Mesenchymal stem cell (in vitro differentiated cells and primary cell): ENCODE data around the gene PKNOX1.

Experiments used
- DNase-seq: peaks from one replicate; pipeline ENCODE4 v3.0.0-alpha.2; 2013
- H2AFZ ChIP-seq: one replicate; pipeline ENCODE4 v1.6.1; 2013; ENCODE audit warnings: low read depth, mild to moderate bottlenecking, control low read depth, inconsistent platforms, low read length, moderate library complexity
- H2AK5ac ChIP-seq: 2 replicates; pipeline ENCODE4 v1.6.1; 2013; ENCODE audit warnings: low read length, moderate library complexity, mild to moderate bottlenecking, inconsistent platforms; ENCODE audit not compliant: severe bottlenecking
- H2BK120ac ChIP-seq: one replicate; pipeline ENCODE4 v1.6.1; 2013; ENCODE audit warnings: low read depth, mild to moderate bottlenecking, inconsistent platforms, low read length, moderate library complexity
- H2BK12ac ChIP-seq, 2 experiments: one replicate each; pipeline ENCODE4 v1.6.1; 2013; ENCODE audit warnings: inconsistent platforms in 2 of 2, low read length in 2 of 2, mild to moderate bottlenecking in 2 of 2, moderate library complexity in 2 of 2, control low read depth in 1 of 2
- H2BK15ac ChIP-seq: one replicate; pipeline ENCODE4 v1.6.1; 2013; ENCODE audit warnings: mild to moderate bottlenecking, low read depth, inconsistent platforms; ENCODE audit not compliant: poor library complexity, severe bottlenecking
- H2BK5ac ChIP-seq: 2 replicates; pipeline ENCODE4 v1.6.1; 2013; ENCODE audit warnings: low read depth, mild to moderate bottlenecking, low read length, control low read depth, inconsistent platforms; ENCODE audit not compliant: poor library complexity, severe bottlenecking
- H3K14ac ChIP-seq, 2 experiments: one replicate each; pipeline ENCODE4 v1.6.1; 2013; ENCODE audit warnings: inconsistent platforms in 2 of 2, low read length in 2 of 2, control low read depth in 1 of 2, mild to moderate bottlenecking in 1 of 2, moderate library complexity in 1 of 2
- H3K18ac ChIP-seq, 2 experiments: one replicate each; pipeline ENCODE4 v1.6.1; 2013; ENCODE audit warnings: inconsistent platforms in 2 of 2, low read length in 2 of 2, control low read depth in 1 of 2, low read depth in 1 of 2, mild to moderate bottlenecking in 1 of 2
- H3K23ac ChIP-seq, 2 experiments: one replicate each; pipeline ENCODE4 v1.6.1; 2013; ENCODE audit warnings: inconsistent platforms in 2 of 2, low read length in 2 of 2, mild to moderate bottlenecking in 2 of 2, moderate library complexity in 2 of 2, control low read depth in 1 of 2
- H3K27ac ChIP-seq: 2 replicates; pipeline ENCODE4 v1.5.1; 2013; ENCODE audit warnings: mild to moderate bottlenecking, moderate library complexity, low read length, control low read depth, inconsistent platforms; ENCODE audit not compliant: poor library complexity, severe bottlenecking
- H3K27me3 ChIP-seq, 2 experiments: 2 replicates each; pipeline versions ENCODE4 v1.6.1 to v1.7.0; 2013; ENCODE audit warnings: low read length in 2 of 2, mild to moderate bottlenecking in 2 of 2, moderate library complexity in 2 of 2, control low read depth in 1 of 2, inconsistent platforms in 1 of 2; ENCODE audit not compliant: control insufficient read depth in 1 of 2, insufficient read depth in 1 of 2
- H3K36me3 ChIP-seq, 2 experiments: 2 replicates each; pipeline versions ENCODE4 v1.6.1 to v1.7.0; 2013; ENCODE audit warnings: low read length in 2 of 2, control low read depth in 1 of 2, inconsistent platforms in 1 of 2, low read depth in 1 of 2, mild to moderate bottlenecking in 1 of 2; ENCODE audit not compliant: insufficient read depth in 2 of 2, control insufficient read depth in 1 of 2
- H3K4ac ChIP-seq, 2 experiments: one replicate each; pipeline ENCODE4 v1.6.1; 2013; ENCODE audit warnings: inconsistent platforms in 2 of 2, low read length in 2 of 2, mild to moderate bottlenecking in 2 of 2, moderate library complexity in 2 of 2, control low read depth in 1 of 2, low read depth in 1 of 2
- H3K4me1 ChIP-seq: 2 replicates; pipeline ENCODE4 v1.6.1; 2013; ENCODE audit warnings: low read depth, low read length, control low read depth; ENCODE audit not compliant: control insufficient read depth, insufficient read depth
- H3K4me2 ChIP-seq: 2 replicates; pipeline ENCODE4 v1.6.1; 2013; ENCODE audit warnings: low read length, mild to moderate bottlenecking, inconsistent platforms; ENCODE audit not compliant: poor library complexity, severe bottlenecking
- H3K4me3 ChIP-seq, 2 experiments: 2 replicates each; pipeline versions ENCODE4 v1.5.1 to v1.7.0; 2013; ENCODE audit warnings: low read length in 2 of 2, mild to moderate bottlenecking in 2 of 2, control low read depth in 1 of 2, low read depth in 1 of 2; ENCODE audit not compliant: insufficient read depth in 1 of 2
- H3K79me1 ChIP-seq: replicated peaks from 2 replicates; pipeline ENCODE4 v1.6.1; 2013; ENCODE audit warnings: mild to moderate bottlenecking, control low read depth, low read length, inconsistent platforms; ENCODE audit not compliant: poor library complexity, severe bottlenecking
- H3K9ac ChIP-seq: 2 replicates; pipeline ENCODE4 v1.7.0; 2013; ENCODE audit warnings: mild to moderate bottlenecking, low read length, moderate library complexity
- H3K9me3 ChIP-seq: 2 replicates; pipeline ENCODE4 v1.7.0; 2013; ENCODE audit warnings: mild to moderate bottlenecking, low read length; ENCODE audit not compliant: control insufficient read depth
- H4K8ac ChIP-seq: one replicate; pipeline ENCODE4 v1.6.1; 2013; ENCODE audit warnings: inconsistent platforms, mild to moderate bottlenecking, low read length, moderate library complexity
- H4K91ac ChIP-seq: one replicate; pipeline ENCODE4 v1.6.1; 2013; ENCODE audit warnings: mild to moderate bottlenecking, low read length, inconsistent platforms
- WGBS: methylation state at CpG from one replicate; pipeline ENCODE4 v1.1.7; 2013; ENCODE audit warnings: mixed read lengths; 5-methylcytosine and 5-hydroxymethylcytosine counted together

The PKNOX1 gene

GRCh38 chr21:43025636-43026180 is 51.3 kb downstream of the PKNOX1 start:
- peak overlapping the region; percentile 7 for H3K4me2 ChIP-seq
- no peak overlapping the region for H4K91ac ChIP-seq
- H2AFZ ChIP-seq = no peak overlapping the region
- WGBS = 63% methylated on average over 3 of the region's 6 CpGs
- no peak overlapping the region for H3K23ac ChIP-seq
- H3K9me3 ChIP-seq = no peaks in the 10 kb centered on the region
- peak overlapping the region; percentile 95 for H3K27ac ChIP-seq
- H3K36me3 ChIP-seq = peaks cover 39 to 84% of the 10 kb centered on the region in 2 experiments
- H3K4me1 ChIP-seq = peaks cover 12% of the 10 kb centered on the region
- H3K9ac ChIP-seq = no peak overlapping the region
- no peak overlapping the region for H3K14ac ChIP-seq
- H3K27me3 ChIP-seq = no peaks in the 10 kb centered on the region
- no peak overlapping the region for H2BK15ac ChIP-seq
- H2BK120ac ChIP-seq = no peak overlapping the region
- no peak overlapping the region for H2BK5ac ChIP-seq
- DNase-seq = peak; percentile 36
- H3K4ac ChIP-seq = no peak overlapping the region
- no peak overlapping the region for H3K4me3 ChIP-seq
- no peak overlapping the region for H2AK5ac ChIP-seq
- H3K18ac ChIP-seq = no peak overlapping the region
- H3K79me1 ChIP-seq = peaks cover 6% of the 10 kb centered on the region
- H2BK12ac ChIP-seq = no peak overlapping the region
- H4K8ac ChIP-seq = no peak overlapping the region

- Histone ChIP-seq H3K4ac (no peak overlapping the region), H3K27ac (no peak overlapping the region), H4K91ac (no peak overlapping the region), H3K9me3 (no peaks in the 10 kb centered on the region), H4K8ac (no peak overlapping the region), H3K23ac (no peak overlapping the region), H3K18ac (no peak overlapping the region), H2BK12ac (no peak overlapping the region), H3K36me3 (peaks cover 37 to 82% of the 10 kb centered on the region in 2 experiments), H3K27me3 (no peaks in the 10 kb centered on the region), H3K79me1 (peaks cover 5% of the 10 kb centered on the region), H3K9ac (no peak overlapping the region), H3K4me2 (no peak overlapping the region), H3K14ac (no peak overlapping the region), H2BK5ac (no peak overlapping the region), H2AK5ac (no peak overlapping the region), H2BK120ac (no peak overlapping the region), H3K4me1 (peaks cover 4% of the 10 kb centered on the region), H2BK15ac (no peak overlapping the region), H2AFZ (no peak overlapping the region), H3K4me3 (no peak overlapping the region)
- DNase-seq = no peak
- WGBS = 94% methylated on average over 27 of the region's 27 CpGs
These were observed 53.7 kb downstream of the PKNOX1 start for GRCh38 chr21:43027846-43028731.

DNA sequence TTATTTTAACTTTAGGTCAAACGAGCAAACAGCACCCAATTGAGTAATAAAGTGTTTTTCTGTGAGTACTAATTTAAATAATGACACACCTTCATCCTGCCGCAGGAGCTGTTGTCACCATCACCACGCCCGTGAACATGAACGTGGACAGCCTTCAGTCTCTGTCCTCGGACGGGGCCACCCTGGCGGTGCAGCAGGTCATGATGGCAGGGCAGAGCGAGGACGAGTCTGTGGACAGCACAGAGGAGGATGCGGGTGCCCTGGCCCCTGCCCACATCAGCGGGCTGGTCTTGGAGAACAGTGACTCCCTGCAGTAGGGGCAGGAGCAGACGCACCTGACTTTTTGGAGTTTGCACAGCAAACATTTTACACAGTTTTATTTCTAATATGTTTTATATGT is 55.4 kb downstream of the PKNOX1 start:
- H2AK5ac ChIP-seq = no peak overlapping the region

GRCh38 chr21:43031121-43031619 is 56.8 kb downstream of the PKNOX1 start:
- H3K18ac ChIP-seq = no peak overlapping the region
- H2BK12ac ChIP-seq = no peak overlapping the region
- H3K27me3 ChIP-seq = no peaks in the 10 kb centered on the region
- no peak overlapping the region for H2AK5ac ChIP-seq
- no peak overlapping the region for H2BK120ac ChIP-seq
- no peak overlapping the region for H3K23ac ChIP-seq
- H2BK15ac ChIP-seq = no peak overlapping the region
- WGBS = 97% methylated on average over 12 of the region's 12 CpGs
- peaks cover 3% of the 10 kb centered on the region for H3K79me1 ChIP-seq
- no peak overlapping the region for H3K9ac ChIP-seq
- no peak overlapping the region for H4K8ac ChIP-seq
- H3K27ac ChIP-seq = no peak overlapping the region
- no peak for DNase-seq
- peaks cover 33 to 66% of the 10 kb centered on the region in 2 experiments for H3K36me3 ChIP-seq
- no peaks in the 10 kb centered on the region for H3K4me1 ChIP-seq
- H4K91ac ChIP-seq = no peak overlapping the region
- no peaks in the 10 kb centered on the region for H3K9me3 ChIP-seq
- H3K4me2 ChIP-seq = no peak overlapping the region
- H3K4me3 ChIP-seq = no peak overlapping the region
- H3K14ac ChIP-seq = no peak overlapping the region
- H3K4ac ChIP-seq = no peak overlapping the region
- no peak overlapping the region for H2BK5ac ChIP-seq
- no peak overlapping the region for H2AFZ ChIP-seq

More for the DNA sequence above, 55.4 kb downstream of the PKNOX1 start:
- DNase-seq = no peak
- Histone ChIP-seq H2BK15ac (no peak overlapping the region), H2BK12ac (no peak overlapping the region), H4K8ac (no peak overlapping the region), H3K27ac (no peak overlapping the region), H3K4ac (no peak overlapping the region), H3K4me2 (no peak overlapping the region), H3K4me3 (no peak overlapping the region), H2BK120ac (no peak overlapping the region), H2BK5ac (no peak overlapping the region), H3K9me3 (no peaks in the 10 kb centered on the region), H3K36me3 (peaks cover 33 to 74% of the 10 kb centered on the region in 2 experiments), H2AFZ (no peak overlapping the region), H3K14ac (no peak overlapping the region), H4K91ac (no peak overlapping the region), H3K4me1 (peaks cover 4% of the 10 kb centered on the region), H3K9ac (no peak overlapping the region), H3K79me1 (peaks cover 3% of the 10 kb centered on the region), H3K23ac (no peak overlapping the region), H3K27me3 (no peaks in the 10 kb centered on the region), H3K18ac (no peak overlapping the region)
- 94% methylated on average over 10 of the region's 13 CpGs for WGBS
